SU-DHL-6 (cell line): ENCODE results near the gene SMIM30.

Experiments used
- EZH2phosphoT487 ChIP-seq: fragments of 200-600 bp; sonication (generic), shearing (Covaris generic); conservative IDR thresholded peaks from 2 replicates; pipeline ENCODE4 v1.6.1; 2018; ENCODE audit warnings: mild to moderate bottlenecking, antibody characterized with exemption, low read length, moderate library complexity, mixed read lengths
- TF ChIP-seq, protein P1 (sequence below): fragments of 200-600 bp; sonication (generic); IDR thresholded peaks from one replicate; pipeline ENCODE4 v1.5.1; 2017; ENCODE audit warnings: antibody characterized with exemption, mild to moderate bottlenecking, low read length, moderate library complexity; ENCODE audit not compliant: insufficient read depth, poor library complexity, severe bottlenecking

- TF ChIP-seq, protein P1, sequence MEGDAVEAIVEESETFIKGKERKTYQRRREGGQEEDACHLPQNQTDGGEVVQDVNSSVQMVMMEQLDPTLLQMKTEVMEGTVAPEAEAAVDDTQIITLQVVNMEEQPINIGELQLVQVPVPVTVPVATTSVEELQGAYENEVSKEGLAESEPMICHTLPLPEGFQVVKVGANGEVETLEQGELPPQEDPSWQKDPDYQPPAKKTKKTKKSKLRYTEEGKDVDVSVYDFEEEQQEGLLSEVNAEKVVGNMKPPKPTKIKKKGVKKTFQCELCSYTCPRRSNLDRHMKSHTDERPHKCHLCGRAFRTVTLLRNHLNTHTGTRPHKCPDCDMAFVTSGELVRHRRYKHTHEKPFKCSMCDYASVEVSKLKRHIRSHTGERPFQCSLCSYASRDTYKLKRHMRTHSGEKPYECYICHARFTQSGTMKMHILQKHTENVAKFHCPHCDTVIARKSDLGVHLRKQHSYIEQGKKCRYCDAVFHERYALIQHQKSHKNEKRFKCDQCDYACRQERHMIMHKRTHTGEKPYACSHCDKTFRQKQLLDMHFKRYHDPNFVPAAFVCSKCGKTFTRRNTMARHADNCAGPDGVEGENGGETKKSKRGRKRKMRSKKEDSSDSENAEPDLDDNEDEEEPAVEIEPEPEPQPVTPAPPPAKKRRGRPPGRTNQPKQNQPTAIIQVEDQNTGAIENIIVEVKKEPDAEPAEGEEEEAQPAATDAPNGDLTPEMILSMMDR, result no peak
- no peak for TF ChIP-seq EZH2phosphoT487
Observed at GRCh38 chr7:113140956-113141355, 22.6 kb upstream of the SMIM30 start.
